ENCODE data around the gene CXCR1.
"Not testable (repeated sequence)": the region's sequence is repeated elsewhere in the genome, so short reads cannot be mapped to it uniquely, and the experiment has no call there.

Gene CXCR1

GRCh38 chr2:218128781-218129457 is 37.8 kb downstream of the CXCR1 start:
- no peak overlapping the region for H3K4me3 ChIP-seq (ENCODE audit: low read depth, low read length)
- TF ChIP-seq, protein P1, sequence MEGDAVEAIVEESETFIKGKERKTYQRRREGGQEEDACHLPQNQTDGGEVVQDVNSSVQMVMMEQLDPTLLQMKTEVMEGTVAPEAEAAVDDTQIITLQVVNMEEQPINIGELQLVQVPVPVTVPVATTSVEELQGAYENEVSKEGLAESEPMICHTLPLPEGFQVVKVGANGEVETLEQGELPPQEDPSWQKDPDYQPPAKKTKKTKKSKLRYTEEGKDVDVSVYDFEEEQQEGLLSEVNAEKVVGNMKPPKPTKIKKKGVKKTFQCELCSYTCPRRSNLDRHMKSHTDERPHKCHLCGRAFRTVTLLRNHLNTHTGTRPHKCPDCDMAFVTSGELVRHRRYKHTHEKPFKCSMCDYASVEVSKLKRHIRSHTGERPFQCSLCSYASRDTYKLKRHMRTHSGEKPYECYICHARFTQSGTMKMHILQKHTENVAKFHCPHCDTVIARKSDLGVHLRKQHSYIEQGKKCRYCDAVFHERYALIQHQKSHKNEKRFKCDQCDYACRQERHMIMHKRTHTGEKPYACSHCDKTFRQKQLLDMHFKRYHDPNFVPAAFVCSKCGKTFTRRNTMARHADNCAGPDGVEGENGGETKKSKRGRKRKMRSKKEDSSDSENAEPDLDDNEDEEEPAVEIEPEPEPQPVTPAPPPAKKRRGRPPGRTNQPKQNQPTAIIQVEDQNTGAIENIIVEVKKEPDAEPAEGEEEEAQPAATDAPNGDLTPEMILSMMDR (IDR thresholded peaks at IDR 0.05; ENCODE audit: borderline replicate concordance, insufficient read depth, low read depth, low read length): no peak

- no peak overlapping the region for H3K4me3 ChIP-seq (ENCODE audit: low read depth, low read length)
- TF ChIP-seq, protein P1 (IDR thresholded peaks at IDR 0.05; ENCODE audit: borderline replicate concordance, insufficient read depth, low read depth, low read length): no peak
Measured at GRCh38 chr2:218127929-218128455, 38.8 kb downstream of the CXCR1 start.

DNA sequence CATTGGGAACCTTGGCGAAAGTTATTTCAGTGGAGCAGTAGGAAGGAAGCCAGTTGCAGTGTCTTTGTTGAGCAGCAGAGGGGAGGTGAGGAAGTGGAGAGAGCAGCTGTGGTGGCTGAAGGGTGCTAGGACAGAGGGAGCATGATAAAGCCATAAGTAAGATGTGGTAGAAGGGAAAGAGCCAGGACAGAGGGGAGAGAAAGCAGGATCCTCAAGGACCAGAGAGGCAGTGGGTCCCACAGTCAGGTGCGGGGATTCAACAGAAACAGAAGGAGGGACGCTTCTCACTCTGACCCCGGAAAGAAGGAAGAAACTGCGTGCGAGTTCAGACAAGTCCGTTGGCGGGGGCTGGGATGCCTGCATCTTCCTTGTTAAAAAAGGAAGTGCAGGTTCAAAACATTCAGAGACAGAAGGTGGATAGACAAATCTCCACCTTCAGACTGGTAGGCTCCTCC is 41.1 kb downstream of the CXCR1 start, which contains the start of gene CXCR2:
TSS of gene CXCR2 (plus strand) at position 403 of the 455 bp plus-strand sequence. CDS start 8,774 bp downstream, outside the sequence.
- TF ChIP-seq, protein P1 (IDR thresholded peaks at IDR 0.05; ENCODE audit: borderline replicate concordance, insufficient read depth, low read depth, low read length): 0 out of 2 replicates have a peak, but pooled peaks have one; percentile 5
- no peak within 1 kb of the TSS for H3K4me3 ChIP-seq (ENCODE audit: low read depth, low read length)

DNA sequence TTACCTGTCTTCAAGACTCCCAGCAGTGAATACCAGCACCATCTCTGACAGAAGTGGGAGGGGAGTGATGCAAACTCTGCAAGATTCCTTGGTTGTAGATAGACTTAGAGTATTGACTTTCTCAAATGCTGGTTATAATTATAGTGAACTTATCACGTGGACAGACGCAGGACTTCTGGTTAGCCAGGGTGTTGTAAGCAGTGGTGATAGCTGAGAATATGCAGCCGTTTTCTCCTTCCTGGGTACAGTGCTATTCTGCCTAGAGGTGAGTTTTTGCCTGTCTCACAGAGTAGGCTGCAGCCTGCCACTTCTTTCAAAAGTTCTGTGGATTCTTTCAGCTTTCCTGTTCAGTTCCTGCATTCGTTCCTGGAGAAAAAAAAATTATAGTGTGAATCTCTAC is 41.7 kb downstream of the CXCR1 start:
- TF ChIP-seq, protein P1 (IDR thresholded peaks at IDR 0.05; ENCODE audit: borderline replicate concordance, insufficient read depth, low read depth, low read length): no peak
- H3K4me3 ChIP-seq (ENCODE audit: low read depth, low read length): no peak overlapping the region

DNA sequence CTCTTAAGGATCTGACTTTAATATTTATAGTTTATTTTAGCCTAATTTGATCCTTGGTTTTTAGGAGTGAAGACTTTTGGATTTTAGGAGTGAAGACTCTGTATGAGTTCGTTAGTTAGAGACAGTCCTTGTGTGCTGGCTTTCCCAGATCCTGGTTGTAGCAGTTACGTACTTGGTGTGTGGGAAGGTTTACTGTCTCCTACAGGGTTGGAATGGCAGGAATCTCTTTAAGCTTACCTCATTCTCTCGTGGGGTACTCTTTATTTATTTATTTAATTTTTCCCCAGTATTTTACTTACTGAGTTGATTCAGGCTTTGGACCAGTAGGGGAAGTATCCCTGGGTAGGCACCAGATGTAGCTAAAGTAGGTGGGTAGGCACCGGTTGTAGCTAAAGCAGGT is 42.8 kb downstream of the CXCR1 start:
- TF ChIP-seq, protein P1 (IDR thresholded peaks at IDR 0.05; ENCODE audit: borderline replicate concordance, insufficient read depth, low read depth, low read length): no peak
- no peak overlapping the region for H3K4me3 ChIP-seq (ENCODE audit: low read depth, low read length)

GRCh38 chr2:218122286-218122685 is 44.5 kb downstream of the CXCR1 start:
- H3K4me3 ChIP-seq (ENCODE audit: low read depth, low read length): not testable (repeated sequence)

GRCh38 chr2:218121789-218122188 is 45.0 kb downstream of the CXCR1 start:
- H3K4me3 ChIP-seq (ENCODE audit: low read depth, low read length): not testable (repeated sequence)

All from GM12875 (cell line).